GM19324 (cell line): ENCODE data around the gene HOXC12.

Experiments
- ATAC-seq: cut with Tn5 transposase; IDR thresholded peaks from one replicate; pipeline ENCODE4 v1.9.1; 2021; ENCODE audit warnings: mild to moderate bottlenecking, moderate library complexity; ENCODE audit not compliant: unreplicated experiment, low FRiP score

HOXC12 gene

DNA sequence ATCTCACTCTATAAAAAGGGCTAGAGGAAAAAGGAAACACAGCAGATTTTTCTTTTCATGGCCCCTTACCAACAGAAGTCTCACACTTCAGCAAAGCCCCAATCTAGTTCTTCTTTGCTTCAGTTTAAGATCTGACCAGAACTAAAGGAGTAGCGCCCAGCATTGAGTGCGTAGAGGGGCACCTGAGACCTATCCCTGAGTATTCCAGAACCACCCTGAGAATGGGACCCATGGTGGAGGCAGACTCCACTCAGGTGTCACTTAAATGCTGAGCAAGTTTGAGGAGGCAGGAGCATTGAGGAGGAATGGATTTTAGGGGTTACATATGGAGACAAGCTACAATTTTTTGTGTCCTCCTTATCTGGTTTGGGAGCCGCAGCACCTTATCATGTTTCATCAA, 16.4 kb downstream of the HOXC12 start:
- ATAC-seq: no peak

- no peak for ATAC-seq
Observed at GRCh38 chr12:53971686-53972085, 17.0 kb downstream of the HOXC12 start.

GRCh38 chr12:53972152-53972702, 17.5 kb downstream of the HOXC12 start:
- no peak for ATAC-seq

DNA sequence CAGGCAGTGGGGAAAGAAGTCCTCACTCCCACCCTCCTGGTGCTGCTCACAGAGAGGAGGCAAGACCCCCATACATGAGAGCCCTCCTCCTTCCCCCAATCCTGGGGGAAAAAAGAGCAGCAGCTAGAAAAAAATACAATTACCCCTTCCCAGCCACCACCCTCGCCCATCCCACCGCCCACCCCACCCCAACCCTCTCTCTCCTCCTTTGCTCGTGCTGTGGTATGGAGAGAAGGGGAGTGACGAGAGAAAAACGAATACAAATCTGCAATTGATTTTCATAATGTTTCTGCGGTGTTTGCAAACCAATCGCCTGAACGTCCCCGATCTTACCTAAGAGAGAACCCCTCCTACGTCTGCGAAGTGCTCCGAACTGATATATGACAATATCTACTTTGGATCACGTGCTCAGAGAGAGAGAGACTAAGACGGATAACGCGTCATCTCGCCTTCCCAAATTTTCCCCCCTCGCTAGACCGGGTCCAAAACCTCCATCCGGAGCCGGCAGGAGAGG, 18.1 kb downstream of the HOXC12 start, which contains the start of gene HOXC11:
TSS of gene HOXC11 (plus strand) at position 405 of the 514 bp plus-strand sequence. CDS start 116 bp downstream, outside the sequence.
- ATAC-seq: no peak

DNA sequence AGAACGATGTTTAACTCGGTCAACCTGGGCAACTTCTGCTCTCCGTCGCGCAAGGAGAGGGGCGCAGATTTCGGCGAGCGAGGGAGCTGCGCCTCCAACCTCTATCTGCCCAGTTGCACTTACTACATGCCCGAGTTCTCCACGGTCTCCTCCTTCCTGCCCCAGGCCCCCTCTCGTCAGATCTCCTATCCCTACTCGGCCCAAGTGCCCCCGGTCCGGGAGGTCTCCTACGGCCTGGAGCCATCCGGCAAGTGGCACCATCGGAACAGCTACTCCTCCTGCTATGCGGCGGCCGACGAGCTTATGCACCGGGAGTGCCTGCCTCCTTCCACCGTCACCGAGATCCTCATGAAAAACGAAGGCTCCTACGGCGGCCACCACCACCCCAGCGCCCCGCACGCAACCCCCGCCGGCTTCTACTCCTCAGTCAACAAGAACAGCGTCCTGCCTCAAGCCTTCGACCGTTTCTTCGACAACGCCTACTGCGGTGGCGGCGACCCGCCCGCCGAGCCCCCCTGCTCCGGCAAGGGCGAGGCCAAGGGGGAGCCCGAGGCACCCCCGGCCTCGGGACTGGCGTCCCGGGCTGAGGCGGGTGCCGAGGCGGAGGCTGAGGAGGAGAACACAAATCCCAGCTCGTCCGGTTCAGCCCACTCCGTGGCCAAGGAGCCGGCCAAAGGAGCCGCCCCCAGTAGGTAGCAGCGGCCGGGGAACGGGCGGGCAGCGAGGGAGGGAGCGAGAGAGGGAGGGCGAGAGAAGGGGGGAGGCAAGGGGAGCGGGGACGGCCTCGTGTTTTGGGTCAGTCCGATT, 18.7 kb downstream of the HOXC12 start:
- no peak for ATAC-seq

GRCh38 chr12:53974084-53975063, 19.7 kb downstream of the HOXC12 start, which contains the start of gene HOTAIR:
Gene HOTAIR (minus strand): TSS chr12:53974954.
- no peak for ATAC-seq

DNA sequence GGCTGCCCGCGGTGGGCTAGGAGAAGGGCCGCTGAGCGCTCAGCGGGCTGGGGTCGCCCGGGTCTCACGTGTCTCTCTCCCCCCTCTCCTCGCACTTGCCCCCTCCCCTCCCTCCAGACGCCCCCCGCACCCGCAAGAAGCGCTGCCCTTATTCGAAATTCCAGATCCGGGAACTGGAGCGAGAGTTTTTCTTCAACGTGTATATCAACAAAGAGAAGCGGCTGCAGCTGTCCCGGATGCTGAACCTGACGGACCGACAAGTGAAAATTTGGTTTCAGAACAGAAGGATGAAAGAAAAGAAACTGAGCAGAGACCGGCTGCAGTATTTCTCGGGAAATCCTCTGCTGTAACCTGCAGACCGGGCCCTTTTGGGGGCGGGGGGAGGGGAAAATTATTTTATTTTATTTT, 20.4 kb downstream of the HOXC12 start:
- no peak for ATAC-seq

- no peak for ATAC-seq
Observed at GRCh38 chr12:53975479-53976152, 20.9 kb downstream of the HOXC12 start.

DNA sequence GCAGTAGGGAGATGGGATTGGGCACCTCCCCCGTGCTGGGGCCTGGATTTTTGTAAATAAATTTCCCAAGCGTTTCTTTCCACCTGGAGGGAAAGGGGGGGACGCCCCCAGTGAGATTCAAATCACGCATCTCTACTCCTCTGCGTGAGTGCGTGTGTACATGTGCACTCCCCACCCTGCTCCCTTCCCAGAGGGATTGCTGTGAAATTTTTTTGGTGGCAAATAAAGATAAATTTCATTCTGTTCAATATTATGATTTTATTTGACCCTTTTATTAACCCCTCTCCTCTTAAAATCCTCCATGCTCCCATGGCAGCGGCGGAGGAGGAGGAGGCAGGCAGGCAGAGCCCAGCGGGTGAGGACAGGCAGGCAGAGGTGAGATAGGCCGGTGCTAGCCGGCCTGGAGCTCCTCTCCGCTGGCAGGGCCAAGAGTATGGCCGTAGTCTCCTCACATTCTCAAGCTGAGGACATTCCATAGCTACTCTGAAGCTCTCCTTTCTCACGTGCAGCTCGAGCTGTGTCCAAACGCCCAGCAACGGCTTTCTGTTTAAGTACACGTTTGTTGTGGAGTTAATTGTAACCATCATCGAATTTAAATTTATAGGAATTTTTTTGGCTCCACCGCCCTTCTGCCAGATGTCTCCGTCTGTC, 21.6 kb downstream of the HOXC12 start:
- no peak for ATAC-seq

GRCh38 chr12:53976823-53977595, 22.3 kb downstream of the HOXC12 start:
- ATAC-seq: no peak

DNA sequence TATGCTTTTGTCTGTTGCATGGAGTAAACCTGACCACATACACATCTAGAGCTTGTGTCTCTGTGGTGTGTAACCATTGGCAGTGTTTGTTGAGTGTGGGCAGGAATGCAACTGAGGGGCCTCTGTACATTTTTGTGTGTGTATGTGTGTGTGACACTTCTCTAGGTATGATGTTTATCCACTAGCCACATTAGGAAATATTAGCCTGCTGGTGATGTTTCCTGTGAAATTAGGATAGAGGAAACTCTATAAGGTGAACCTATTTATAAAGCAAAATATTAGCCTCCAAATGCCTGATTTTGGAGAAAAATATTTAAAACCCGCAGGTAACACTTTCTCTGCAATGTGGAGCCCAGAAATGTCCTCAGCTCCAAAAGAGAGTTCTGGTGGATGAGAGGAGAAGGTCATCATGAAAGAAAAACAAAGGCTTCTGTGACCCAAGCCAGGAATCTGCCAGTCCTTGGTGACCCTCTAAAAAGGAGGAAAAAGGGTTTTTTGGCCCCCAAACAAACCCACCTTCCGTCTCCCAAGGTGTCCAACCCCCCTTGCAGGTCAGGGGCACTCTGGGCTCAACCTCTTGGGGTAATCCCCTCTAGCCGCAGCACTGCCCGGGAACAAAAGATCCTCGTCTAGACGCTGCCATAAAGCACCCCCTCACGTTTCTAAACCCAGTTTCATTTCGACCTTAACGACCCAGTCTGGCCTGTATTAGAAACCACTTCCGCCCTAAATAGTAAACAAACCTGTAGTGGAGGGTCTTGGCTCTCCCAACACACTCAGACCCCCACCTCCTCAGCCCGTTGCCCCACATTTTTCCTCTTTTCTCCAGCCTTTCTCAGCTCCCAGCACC, 23.1 kb downstream of the HOXC12 start:
- no peak for ATAC-seq

- ATAC-seq: no peak
Observed at GRCh38 chr12:53978477-53979356, 24.0 kb downstream of the HOXC12 start.

DNA sequence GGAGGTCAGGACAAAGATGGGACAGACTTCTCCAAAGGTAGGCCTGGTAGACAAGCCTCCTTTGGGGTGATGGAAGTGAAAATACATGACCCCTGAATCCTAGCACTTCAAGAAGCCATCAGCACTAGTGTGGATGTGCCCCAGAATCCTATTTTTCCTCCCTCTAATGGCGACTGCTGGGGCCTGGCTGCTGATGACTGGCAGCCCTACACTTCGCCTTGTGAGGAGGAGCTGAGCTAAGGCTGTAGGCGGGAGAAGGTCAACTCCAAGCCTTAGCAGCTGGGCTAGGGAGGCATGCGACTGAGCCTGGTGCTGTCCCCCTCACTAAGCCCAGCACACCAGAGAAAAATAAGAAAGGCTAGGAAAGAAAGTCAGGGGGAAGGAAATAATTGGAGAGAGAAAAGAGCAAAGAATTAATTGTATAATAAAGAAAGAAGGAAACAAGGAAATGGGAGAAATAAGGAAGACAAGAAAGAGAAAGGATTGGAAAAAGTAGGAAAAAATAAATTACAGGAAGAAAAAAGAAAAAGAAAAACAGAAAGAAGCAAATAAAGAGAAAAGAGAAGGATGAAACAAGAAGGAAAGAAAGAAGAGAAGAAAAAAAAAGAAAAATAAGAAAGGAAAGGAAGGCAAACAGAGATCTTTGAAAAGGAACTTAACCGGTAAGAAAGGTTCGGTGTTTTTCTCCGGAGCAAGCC, 25.6 kb downstream of the HOXC12 start:
- ATAC-seq: no peak

DNA sequence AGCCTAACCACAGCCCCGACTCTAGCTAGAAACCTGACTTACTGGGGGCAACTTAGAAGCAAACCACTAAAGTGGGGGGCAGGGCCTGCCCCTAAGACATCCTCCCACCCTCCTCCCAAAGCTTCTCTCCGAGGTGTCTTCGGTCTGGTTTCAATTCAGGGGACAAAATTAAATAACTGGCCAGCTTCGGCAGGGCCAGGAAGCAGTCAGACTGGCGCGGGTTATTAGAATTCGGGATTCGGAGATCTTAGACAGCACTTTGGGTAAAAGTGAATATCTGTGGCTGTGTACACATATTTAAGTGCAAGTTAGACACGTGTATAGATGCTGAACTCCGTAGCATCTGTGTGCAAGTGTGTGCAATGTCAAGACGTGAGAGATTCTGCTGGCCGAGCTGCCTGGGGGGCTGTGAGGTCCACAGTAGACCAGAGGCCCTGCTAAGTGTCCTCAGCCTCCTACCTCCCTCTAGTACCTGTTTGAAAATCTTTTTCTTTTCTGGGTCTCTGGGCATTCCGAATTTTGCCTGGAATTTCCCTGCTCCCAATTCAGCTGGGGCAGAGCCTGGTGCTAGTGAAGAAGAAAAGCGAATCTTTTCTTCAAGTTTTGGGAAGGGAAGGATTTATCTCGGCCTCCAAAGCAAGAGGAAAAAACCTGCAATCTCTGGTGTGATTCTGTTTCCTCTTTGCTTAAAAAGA, 26.2 kb downstream of the HOXC12 start:
- ATAC-seq: no peak

DNA sequence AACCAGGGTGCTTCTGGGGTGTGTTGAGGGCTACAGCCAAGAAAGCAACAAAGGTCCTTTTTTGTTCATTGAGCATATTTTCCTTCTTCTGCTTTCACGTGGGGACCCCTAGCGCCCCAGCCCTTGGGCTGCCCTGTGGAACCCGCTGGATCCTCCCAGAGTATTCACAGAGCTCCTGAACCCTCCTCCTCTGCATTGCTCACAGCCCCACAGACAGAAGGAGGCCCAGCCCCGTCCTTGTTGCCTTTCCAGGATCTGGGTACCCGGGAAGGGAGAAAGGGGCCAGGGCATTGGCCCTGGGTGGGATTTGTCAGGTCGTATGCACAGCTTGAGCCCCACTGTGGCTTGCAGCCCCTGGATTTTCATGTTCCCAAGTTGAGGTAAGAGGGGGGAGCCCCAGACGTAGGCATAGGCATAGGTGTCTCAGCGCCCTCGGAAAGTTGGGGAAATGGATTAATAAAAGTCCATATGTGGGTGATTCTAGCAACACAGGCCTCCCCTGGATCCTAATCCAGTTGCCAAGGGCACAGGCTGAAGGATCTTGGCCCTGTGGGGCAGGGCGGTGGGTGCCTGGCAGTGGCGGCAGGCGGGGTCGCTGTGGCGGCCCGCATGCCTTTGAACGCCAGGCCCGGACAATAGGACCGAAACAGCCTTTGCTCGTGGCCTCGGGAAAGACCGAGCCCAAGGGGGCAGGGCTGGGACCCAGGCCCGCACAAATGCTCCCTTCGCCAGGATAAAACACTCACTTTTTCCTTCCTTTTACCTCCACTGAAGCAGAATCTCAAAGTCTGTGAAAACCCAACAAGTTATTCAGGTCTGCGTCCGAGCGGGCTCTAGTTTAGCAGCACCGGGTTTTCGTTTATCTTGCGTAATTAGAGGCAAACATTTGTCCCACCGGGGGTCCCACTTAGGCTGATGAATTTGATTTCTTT, 27.2 kb downstream of the HOXC12 start:
- ATAC-seq: no peak
